WTC11 (cell line): ENCODE results near the gene KCND3. TPM values are rescaled to one million over a fixed set of nuclear protein-coding genes. Genes with fewer than 3 reads are reported as not detected.

Experiments used
- ATAC-seq: fragments of 200-7000 bp; cut with Tn5 transposase; 2 replicates; pipeline ENCODE4 v1.10.0; 2021; ENCODE audit warnings: mild to moderate bottlenecking, moderate library complexity
- CTCF ChIA-PET: fragments of 300-600 bp; sonication (Branson Sonifier 250); formaldehyde crosslinking; loops from one replicate; lab custom pipeline; 2021; ENCODE audit warnings: antibody characterized with exemption; lab: Charles Lee
- POLR2A ChIA-PET: fragments of 350-600 bp; sonication (Branson Sonifier 250); formaldehyde crosslinking; loops from one replicate; lab custom pipeline; 2021; ENCODE audit warnings: antibody characterized with exemption; lab: Charles Lee
- DNase-seq: peaks from one replicate; pipeline ENCODE4 v3.0.0; 2021; ENCODE audit warnings: low spot score
- H3K27ac Mint-ChIP-seq: 2 replicates; pipeline ENCODE4 v1.8.0; 2021; ENCODE audit warnings: mixed read lengths
- H3K27me3 Mint-ChIP-seq: 2 replicates; pipeline ENCODE4 v1.8.0; 2021; ENCODE audit warnings: low read depth, mild to moderate bottlenecking, moderate library complexity, mixed read lengths
- H3K36me3 Mint-ChIP-seq: 2 replicates; pipeline ENCODE4 v1.8.0; 2021; ENCODE audit warnings: mixed read lengths
- H3K4me1 Mint-ChIP-seq: 2 replicates; pipeline ENCODE4 v1.8.0; 2022; ENCODE audit warnings: mixed read lengths
- H3K4me3 Mint-ChIP-seq: 2 replicates; pipeline ENCODE4 v1.8.0; 2021; ENCODE audit warnings: mild to moderate bottlenecking, moderate library complexity, mixed read lengths
- H3K9me3 Mint-ChIP-seq: 2 replicates; pipeline ENCODE4 v1.8.0; 2021; ENCODE audit warnings: mixed read lengths
- ATF1 ChIP-seq: sonication (generic); formaldehyde crosslinking; IDR thresholded peaks from 2 replicates; pipeline ENCODE4 v1.8.1; 2023; ENCODE audit warnings: mild to moderate bottlenecking, moderate library complexity, missing genetic modification reagents
- ATF3 ChIP-seq: sonication (generic); formaldehyde crosslinking; conservative IDR thresholded peaks from 2 replicates; pipeline ENCODE4 v1.8.1; 2022; ENCODE audit warnings: mild to moderate bottlenecking, missing genetic modification reagents
- CDX4 ChIP-seq: fragments of 250-450 bp; sonication (Bioruptor Pico); IDR thresholded peaks from 2 replicates; pipeline ENCODE4 v1.9.0; 2021; ENCODE audit warnings: moderate library complexity, mild to moderate bottlenecking, inconsistent platforms, borderline replicate concordance
- CREB1 ChIP-seq: sonication (generic); formaldehyde crosslinking; IDR thresholded peaks from 2 replicates; pipeline ENCODE4 v1.8.0; 2023; ENCODE audit warnings: mild to moderate bottlenecking, missing genetic modification reagents
- E2F4 ChIP-seq: sonication (generic); formaldehyde crosslinking; IDR thresholded peaks from 2 replicates; pipeline ENCODE4 v1.8.1; 2022; ENCODE audit warnings: low read depth, mild to moderate bottlenecking, moderate library complexity, missing genetic modification reagents, borderline replicate concordance
- ELF4 ChIP-seq: sonication (generic); formaldehyde crosslinking; IDR thresholded peaks from 2 replicates; pipeline ENCODE4 v1.8.1; 2022; ENCODE audit warnings: low read depth, mild to moderate bottlenecking, moderate library complexity, missing genetic modification reagents
- ETV6 ChIP-seq: sonication (generic); formaldehyde crosslinking; IDR thresholded peaks from 2 replicates; pipeline ENCODE4 v1.8.1; 2022; ENCODE audit warnings: mild to moderate bottlenecking, missing genetic modification reagents
- FOXJ3 ChIP-seq: sonication (generic); formaldehyde crosslinking; IDR thresholded peaks from 2 replicates; pipeline ENCODE4 v1.9.0; 2021; ENCODE audit warnings: missing genetic modification reagents, mild to moderate bottlenecking, borderline replicate concordance
- FOXK1 ChIP-seq: sonication (generic); formaldehyde crosslinking; IDR thresholded peaks from 2 replicates; pipeline ENCODE4 v1.8.0; 2022; ENCODE audit warnings: mild to moderate bottlenecking, moderate library complexity, missing genetic modification reagents
- FOXP4 ChIP-seq: sonication (generic); formaldehyde crosslinking; IDR thresholded peaks from 2 replicates; pipeline ENCODE4 v1.8.0; 2022; ENCODE audit warnings: mild to moderate bottlenecking, missing genetic modification reagents
- MYBL2 ChIP-seq: sonication (generic); formaldehyde crosslinking; IDR thresholded peaks from 2 replicates; pipeline ENCODE4 v1.8.1; 2023; ENCODE audit warnings: mild to moderate bottlenecking, moderate library complexity, missing genetic modification reagents
- NFATC4 ChIP-seq: fragments of 250-450 bp; sonication (Bioruptor Pico); IDR thresholded peaks from 2 replicates; pipeline ENCODE4 v1.9.0; 2021; ENCODE audit warnings: mild to moderate bottlenecking
- NFE2L1 ChIP-seq: sonication (generic); formaldehyde crosslinking; IDR thresholded peaks from 2 replicates; pipeline ENCODE4 v1.8.1; 2023; ENCODE audit warnings: missing genetic modification reagents
- SMAD3 ChIP-seq: sonication (generic); formaldehyde crosslinking; IDR thresholded peaks from 2 replicates; pipeline ENCODE4 v1.8.0; 2022; ENCODE audit warnings: missing genetic modification reagents, mild to moderate bottlenecking, borderline replicate concordance
- SMAD4 ChIP-seq: sonication (generic); formaldehyde crosslinking; IDR thresholded peaks from 2 replicates; pipeline ENCODE4 v1.8.0; 2022; ENCODE audit warnings: mild to moderate bottlenecking, missing genetic modification reagents
- STAT6 ChIP-seq: sonication (generic); formaldehyde crosslinking; conservative IDR thresholded peaks from 2 replicates; pipeline ENCODE4 v1.8.1; 2023; ENCODE audit warnings: mild to moderate bottlenecking, low read depth, missing genetic modification reagents, moderate library complexity
- TCF7 ChIP-seq: sonication (generic); formaldehyde crosslinking; IDR thresholded peaks from 2 replicates; pipeline ENCODE4 v1.8.0; 2022; ENCODE audit warnings: mild to moderate bottlenecking, low read depth, missing genetic modification reagents, moderate library complexity
- USF1 ChIP-seq: sonication (generic); formaldehyde crosslinking; IDR thresholded peaks from 2 replicates; pipeline ENCODE4 v1.8.0; 2022; ENCODE audit warnings: mild to moderate bottlenecking, missing genetic modification reagents
- ZBTB43 ChIP-seq: sonication (generic); formaldehyde crosslinking; IDR thresholded peaks from 2 replicates; pipeline ENCODE4 v1.8.1; 2023; ENCODE audit warnings: mild to moderate bottlenecking, missing genetic modification reagents
- ZNF396 ChIP-seq: fragments of 250-450 bp; sonication (Bioruptor Pico); IDR thresholded peaks from 2 replicates; pipeline ENCODE4 v1.8.0; 2021; ENCODE audit warnings: mild to moderate bottlenecking, moderate library complexity, borderline replicate concordance
- ZNF416 ChIP-seq: fragments of 250-450 bp; sonication (Bioruptor Pico); IDR thresholded peaks from 2 replicates; pipeline ENCODE4 v1.9.0; 2021; ENCODE audit warnings: mild to moderate bottlenecking, inconsistent platforms
- ZNF671 ChIP-seq: fragments of 250-450 bp; sonication (Bioruptor Pico); IDR thresholded peaks from 2 replicates; pipeline ENCODE4 v1.8.0; 2021; ENCODE audit warnings: mild to moderate bottlenecking
- ZSCAN18 ChIP-seq: fragments of 250-450 bp; sonication (Bioruptor Pico); IDR thresholded peaks from 2 replicates; pipeline ENCODE4 v2.1.2; 2022; ENCODE audit warnings: mild to moderate bottlenecking, moderate library complexity
- total RNA-seq: library from RNA; stranded (reverse); gene quantifications from 3 replicates; pipeline ENCODE4 v1.2.3, GENCODE V29; 2021

The KCND3 gene
- total RNA-seq, 1 experiment from 2014 or later: 0.35 TPM

GRCh38 chr1:112011202-112011601, 21.7 kb upstream of the KCND3 start (continued):
- TF ChIP-seq NFE2L1 (no peak), ZNF416 (CRISPR knock-in tag) (no peak), ZSCAN18 (CRISPR knock-in tag) (no peak), ETV6 (CRISPR knock-in tag) (no peak), SMAD4 (CRISPR knock-in tag) (no peak), MYBL2 (CRISPR knock-in tag) (no peak), STAT6 (CRISPR knock-in tag) (no peak), ZNF396 (CRISPR knock-in tag) (no peak), ATF1 (CRISPR knock-in tag) (no peak)

- CTCF ChIA-PET: interaction anchor here (0.8 to 2.5 kb wide), 7 partner anchors 10 to 362 kb away, joined by 3 to 7 read pairs (median 4); no protein-coding TSS in a partner anchor
- H3K4me1 Mint-ChIP-seq: peaks cover 51% of the 10 kb centered on the region
- H3K27me3 Mint-ChIP-seq: no peaks in the 10 kb centered on the region; the same call in 1 of the 2 replicates
- DNase-seq: no peak
- H3K9me3 Mint-ChIP-seq: no peaks in the 10 kb centered on the region
- no peaks in the 10 kb centered on the region for H3K36me3 Mint-ChIP-seq
- peak; percentile 77 for ATAC-seq
- TF ChIP-seq FOXK1 (CRISPR knock-in tag): no peak
- TF ChIP-seq ATF3 (CRISPR knock-in tag): no peak
- TF ChIP-seq CREB1 (CRISPR knock-in tag): no peak
- TF ChIP-seq E2F4 (CRISPR knock-in tag): no peak
- no peak for TF ChIP-seq CDX4 (CRISPR knock-in tag)
- no peak for TF ChIP-seq ELF4 (CRISPR knock-in tag)
- TF ChIP-seq NFATC4 (CRISPR knock-in tag): no peak
- no peak for TF ChIP-seq FOXP4 (CRISPR knock-in tag)
- TF ChIP-seq USF1 (CRISPR knock-in tag): no peak
- no peak for TF ChIP-seq ZNF671
- TF ChIP-seq SMAD3 (CRISPR knock-in tag): no peak
- no peak for TF ChIP-seq TCF7
- TF ChIP-seq FOXJ3 (CRISPR knock-in tag): no peak
- no peak for TF ChIP-seq ATF1 (CRISPR knock-in tag)
- TF ChIP-seq ZBTB43 (CRISPR knock-in tag): no peak
- TF ChIP-seq, all 79 proteins: peak for 0
- Mint-ChIP-seq H3K4me3 (peak overlapping the region; percentile 13; the same call in 1 of the 2 replicates), H3K27ac (peak overlapping the region; percentile 91)
- POLR2A ChIA-PET: no interaction called here
Measured at GRCh38 chr1:112007169-112007568, 17.7 kb upstream of the KCND3 start.
